HepG2 (cell line): Measurements from ENCODE around the gene SGF29. TPM values are rescaled to one million over a fixed set of nuclear protein-coding genes. Genes with fewer than 3 reads are reported as not detected.

ENCODE experiments used
- FOXP4 ChIP-seq: sonication (generic); formaldehyde crosslinking; IDR thresholded peaks from 2 replicates; pipeline ENCODE4 v1.4.0; 2020; ENCODE audit warnings: missing genetic modification reagents
- GATAD2A ChIP-seq: IDR thresholded peaks from 2 replicates; pipeline ENCODE4 v1.6.1; 2016
- IRX3 ChIP-seq: sonication (generic); formaldehyde crosslinking; IDR thresholded peaks from 2 replicates; pipeline ENCODE4 v1.8.1; 2023; ENCODE audit warnings: mild to moderate bottlenecking, low read depth, missing genetic modification reagents, borderline replicate concordance
- NCOA2 ChIP-seq: sonication (generic); formaldehyde crosslinking; IDR thresholded peaks from 2 replicates; pipeline ENCODE4 v1.8.0; 2022; ENCODE audit warnings: inconsistent platforms
- NCOR1 ChIP-seq: fragments of 200-600 bp; sonication (generic); IDR thresholded peaks from 2 replicates; pipeline ENCODE4 v1.7.0; 2017; ENCODE audit warnings: antibody characterized with exemption, low read length, borderline replicate concordance
- RFX5 ChIP-seq: IDR thresholded peaks from 2 replicates; pipeline ENCODE4 v1.6.1; 2011; ENCODE audit warnings: low read depth, low read length, improper control_type of control experiment
- YY1 ChIP-seq: IDR thresholded peaks from 2 replicates; pipeline ENCODE4 v1.6.1; 2011; ENCODE audit warnings: low read length, low read depth, moderate library complexity, mild to moderate bottlenecking; ENCODE audit not compliant: insufficient read depth, insufficient replicate concordance
- ZNF136 ChIP-seq: sonication (generic); formaldehyde crosslinking; IDR thresholded peaks from 2 replicates; pipeline ENCODE4 v1.8.1; 2022; ENCODE audit warnings: low read depth, mild to moderate bottlenecking, moderate library complexity, missing genetic modification reagents
- ZNF354B ChIP-seq: sonication (generic); formaldehyde crosslinking; IDR thresholded peaks from 2 replicates; pipeline ENCODE4 v1.8.0; 2022; ENCODE audit warnings: mild to moderate bottlenecking, missing genetic modification reagents
- ZNF850 ChIP-seq: sonication (generic); formaldehyde crosslinking; conservative IDR thresholded peaks from 2 replicates; pipeline ENCODE4 v1.9.0; 2021; ENCODE audit warnings: mild to moderate bottlenecking, missing genetic modification reagents
- ZSCAN12 ChIP-seq: sonication (generic); formaldehyde crosslinking; IDR thresholded peaks from 2 replicates; pipeline ENCODE4 v1.9.0; 2021; ENCODE audit warnings: mild to moderate bottlenecking, missing genetic modification reagents
- polyA plus RNA-seq, 8 experiments: library from polyadenylated mRNA; depleted of rRNA in 3 of 8; stranded (reverse) in 7 of 8; unstranded in 1 of 8; fragments of >200 nt; fragmentation: Illumina TruSeq in 4 of 8; extraction: Trizol in 4 of 8; gene quantifications; 2 replicates each; pipeline versions ENCODE4 v1.2.1 to v1.2.3, GENCODE V29; 2011 to 2016; ENCODE audit warnings: low read depth in 4 of 8, missing spikeins in 1 of 8, mixed read lengths in 1 of 8; ENCODE audit not compliant: insufficient read depth in 1 of 8
- total RNA-seq, 5 experiments: library from RNA; depleted of rRNA; stranded (reverse); fragments of >200 nt; fragmentation: Illumina TruSeq; extraction: Trizol; gene quantifications; 2 replicates each; pipeline ENCODE4 v1.2.3, GENCODE V29; 2016; ENCODE audit warnings: low read depth in 1 of 5
- TF ChIP-seq, protein P1 (sequence below): sonication (generic); formaldehyde crosslinking; IDR thresholded peaks from one replicate; pipeline ENCODE4 v1.5.1; 2020; ENCODE audit warnings: mild to moderate bottlenecking, missing genetic modification reagents; ENCODE audit errors: not compliant biosample characterization
- TF ChIP-seq, protein P2 (sequence below): sonication (generic); formaldehyde crosslinking; IDR thresholded peaks from 2 replicates; pipeline ENCODE4 v1.4.0; 2020; ENCODE audit warnings: missing genetic modification reagents
- TF ChIP-seq, protein P3 (sequence below): sonication (generic); formaldehyde crosslinking; IDR thresholded peaks from 2 replicates; pipeline ENCODE4 v1.4.0; 2020; ENCODE audit warnings: mild to moderate bottlenecking, low read depth, missing genetic modification reagents

Gene SGF29
- total and polyA plus RNA-seq, 2 of the 13 experiments (the other 11 are each of a cell fraction or from before 2014, with no cell fraction given): 5.0 to 29.4 TPM

GRCh38 chr16:28511801-28512789 lies 41.6 kb upstream of the SGF29 start (continued):
- TF ChIP-seq, protein P1, sequence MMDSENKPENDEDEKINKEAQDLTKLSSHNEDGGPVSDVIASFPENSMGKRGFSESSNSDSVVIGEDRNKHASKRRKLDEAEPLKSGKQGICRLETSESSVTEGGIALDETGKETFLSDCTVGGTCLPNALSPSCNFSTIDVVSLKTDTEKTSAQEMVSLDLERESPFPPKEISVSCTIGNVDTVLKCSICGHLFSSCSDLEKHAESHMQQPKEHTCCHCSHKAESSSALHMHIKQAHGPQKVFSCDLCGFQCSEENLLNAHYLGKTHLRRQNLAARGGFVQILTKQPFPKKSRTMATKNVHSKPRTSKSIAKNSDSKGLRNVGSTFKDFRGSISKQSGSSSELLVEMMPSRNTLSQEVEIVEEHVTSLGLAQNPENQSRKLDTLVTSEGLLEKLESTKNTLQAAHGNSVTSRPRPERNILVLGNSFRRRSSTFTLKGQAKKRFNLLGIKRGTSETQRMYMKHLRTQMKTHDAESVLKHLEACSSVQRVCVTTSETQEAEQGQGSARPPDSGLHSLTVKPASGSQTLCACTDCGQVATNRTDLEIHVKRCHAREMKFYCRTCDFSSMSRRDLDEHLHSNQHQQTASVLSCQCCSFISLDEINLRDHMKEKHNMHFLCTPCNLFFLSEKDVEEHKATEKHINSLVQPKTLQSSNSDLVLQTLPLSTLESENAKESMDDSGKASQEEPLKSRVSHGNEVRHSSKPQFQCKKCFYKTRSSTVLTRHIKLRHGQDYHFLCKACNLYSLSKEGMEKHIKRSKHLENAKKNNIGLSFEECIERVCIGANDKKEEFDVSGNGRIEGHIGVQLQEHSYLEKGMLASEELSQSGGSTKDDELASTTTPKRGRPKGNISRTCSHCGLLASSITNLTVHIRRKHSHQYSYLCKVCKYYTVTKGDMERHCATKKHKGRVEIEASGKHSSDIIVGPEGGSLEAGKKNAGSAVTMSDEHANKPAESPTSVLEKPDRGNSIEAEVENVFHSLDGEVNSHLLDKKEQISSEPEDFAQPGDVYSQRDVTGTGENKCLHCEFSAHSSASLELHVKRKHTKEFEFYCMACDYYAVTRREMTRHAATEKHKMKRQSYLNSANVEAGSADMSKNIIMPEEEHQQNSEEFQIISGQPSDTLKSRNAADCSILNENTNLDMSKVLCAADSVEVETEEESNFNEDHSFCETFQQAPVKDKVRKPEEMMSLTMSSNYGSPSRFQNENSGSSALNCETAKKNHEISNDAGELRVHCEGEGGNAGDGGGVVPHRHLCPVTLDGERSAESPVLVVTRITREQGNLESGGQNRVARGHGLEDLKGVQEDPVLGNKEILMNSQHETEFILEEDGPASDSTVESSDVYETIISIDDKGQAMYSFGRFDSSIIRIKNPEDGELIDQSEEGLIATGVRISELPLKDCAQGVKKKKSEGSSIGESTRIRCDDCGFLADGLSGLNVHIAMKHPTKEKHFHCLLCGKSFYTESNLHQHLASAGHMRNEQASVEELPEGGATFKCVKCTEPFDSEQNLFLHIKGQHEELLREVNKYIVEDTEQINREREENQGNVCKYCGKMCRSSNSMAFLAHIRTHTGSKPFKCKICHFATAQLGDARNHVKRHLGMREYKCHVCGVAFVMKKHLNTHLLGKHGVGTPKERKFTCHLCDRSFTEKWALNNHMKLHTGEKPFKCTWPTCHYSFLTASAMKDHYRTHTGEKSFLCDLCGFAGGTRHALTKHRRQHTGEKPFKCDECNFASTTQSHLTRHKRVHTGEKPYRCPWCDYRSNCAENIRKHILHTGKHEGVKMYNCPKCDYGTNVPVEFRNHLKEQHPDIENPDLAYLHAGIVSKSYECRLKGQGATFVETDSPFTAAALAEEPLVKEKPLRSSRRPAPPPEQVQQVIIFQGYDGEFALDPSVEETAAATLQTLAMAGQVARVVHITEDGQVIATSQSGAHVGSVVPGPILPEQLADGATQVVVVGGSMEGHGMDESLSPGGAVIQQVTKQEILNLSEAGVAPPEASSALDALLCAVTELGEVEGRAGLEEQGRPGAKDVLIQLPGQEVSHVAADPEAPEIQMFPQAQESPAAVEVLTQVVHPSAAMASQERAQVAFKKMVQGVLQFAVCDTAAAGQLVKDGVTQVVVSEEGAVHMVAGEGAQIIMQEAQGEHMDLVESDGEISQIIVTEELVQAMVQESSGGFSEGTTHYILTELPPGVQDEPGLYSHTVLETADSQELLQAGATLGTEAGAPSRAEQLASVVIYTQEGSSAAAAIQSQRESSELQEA: no peak
- TF ChIP-seq GATAD2A (CRISPR knock-in tag): no peak
- no peak for TF ChIP-seq YY1
- no peak for TF ChIP-seq NCOR1
- TF ChIP-seq NCOA2 (CRISPR knock-in tag): no peak
- TF ChIP-seq, protein P2, sequence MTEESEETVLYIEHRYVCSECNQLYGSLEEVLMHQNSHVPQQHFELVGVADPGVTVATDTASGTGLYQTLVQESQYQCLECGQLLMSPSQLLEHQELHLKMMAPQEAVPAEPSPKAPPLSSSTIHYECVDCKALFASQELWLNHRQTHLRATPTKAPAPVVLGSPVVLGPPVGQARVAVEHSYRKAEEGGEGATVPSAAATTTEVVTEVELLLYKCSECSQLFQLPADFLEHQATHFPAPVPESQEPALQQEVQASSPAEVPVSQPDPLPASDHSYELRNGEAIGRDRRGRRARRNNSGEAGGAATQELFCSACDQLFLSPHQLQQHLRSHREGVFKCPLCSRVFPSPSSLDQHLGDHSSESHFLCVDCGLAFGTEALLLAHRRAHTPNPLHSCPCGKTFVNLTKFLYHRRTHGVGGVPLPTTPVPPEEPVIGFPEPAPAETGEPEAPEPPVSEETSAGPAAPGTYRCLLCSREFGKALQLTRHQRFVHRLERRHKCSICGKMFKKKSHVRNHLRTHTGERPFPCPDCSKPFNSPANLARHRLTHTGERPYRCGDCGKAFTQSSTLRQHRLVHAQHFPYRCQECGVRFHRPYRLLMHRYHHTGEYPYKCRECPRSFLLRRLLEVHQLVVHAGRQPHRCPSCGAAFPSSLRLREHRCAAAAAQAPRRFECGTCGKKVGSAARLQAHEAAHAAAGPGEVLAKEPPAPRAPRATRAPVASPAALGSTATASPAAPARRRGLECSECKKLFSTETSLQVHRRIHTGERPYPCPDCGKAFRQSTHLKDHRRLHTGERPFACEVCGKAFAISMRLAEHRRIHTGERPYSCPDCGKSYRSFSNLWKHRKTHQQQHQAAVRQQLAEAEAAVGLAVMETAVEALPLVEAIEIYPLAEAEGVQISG (CRISPR knock-in tag): peak; percentile 36; the same call in 1 of the 2 replicates
- TF ChIP-seq FOXP4 (CRISPR knock-in tag): peak; percentile 59
- TF ChIP-seq ZNF850: no peak
- no peak for TF ChIP-seq ZSCAN12
- TF ChIP-seq, protein P3, sequence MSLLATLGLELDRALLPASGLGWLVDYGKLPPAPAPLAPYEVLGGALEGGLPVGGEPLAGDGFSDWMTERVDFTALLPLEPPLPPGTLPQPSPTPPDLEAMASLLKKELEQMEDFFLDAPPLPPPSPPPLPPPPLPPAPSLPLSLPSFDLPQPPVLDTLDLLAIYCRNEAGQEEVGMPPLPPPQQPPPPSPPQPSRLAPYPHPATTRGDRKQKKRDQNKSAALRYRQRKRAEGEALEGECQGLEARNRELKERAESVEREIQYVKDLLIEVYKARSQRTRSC (CRISPR knock-in tag): no peak
- TF ChIP-seq IRX3 (CRISPR knock-in tag): 0 out of 2 replicates have a peak, but pooled peaks have one; percentile 10
- no peak for TF ChIP-seq ZNF354B (CRISPR knock-in tag)
- TF ChIP-seq ZNF136 (CRISPR knock-in tag): no peak
- TF ChIP-seq RFX5: no peak
